ENCODE data around the gene CRPPA. TPM values are rescaled to one million over a fixed set of nuclear protein-coding genes. Genes with fewer than 3 reads are reported as not detected.
A peak's percentile ranks its signal among the peaks of the same experiment; 100 is the strongest.

The CRPPA gene
- total and polyA plus RNA-seq, 7 donors: 0.23 to 6.0 (median 3.9) TPM

DNA sequence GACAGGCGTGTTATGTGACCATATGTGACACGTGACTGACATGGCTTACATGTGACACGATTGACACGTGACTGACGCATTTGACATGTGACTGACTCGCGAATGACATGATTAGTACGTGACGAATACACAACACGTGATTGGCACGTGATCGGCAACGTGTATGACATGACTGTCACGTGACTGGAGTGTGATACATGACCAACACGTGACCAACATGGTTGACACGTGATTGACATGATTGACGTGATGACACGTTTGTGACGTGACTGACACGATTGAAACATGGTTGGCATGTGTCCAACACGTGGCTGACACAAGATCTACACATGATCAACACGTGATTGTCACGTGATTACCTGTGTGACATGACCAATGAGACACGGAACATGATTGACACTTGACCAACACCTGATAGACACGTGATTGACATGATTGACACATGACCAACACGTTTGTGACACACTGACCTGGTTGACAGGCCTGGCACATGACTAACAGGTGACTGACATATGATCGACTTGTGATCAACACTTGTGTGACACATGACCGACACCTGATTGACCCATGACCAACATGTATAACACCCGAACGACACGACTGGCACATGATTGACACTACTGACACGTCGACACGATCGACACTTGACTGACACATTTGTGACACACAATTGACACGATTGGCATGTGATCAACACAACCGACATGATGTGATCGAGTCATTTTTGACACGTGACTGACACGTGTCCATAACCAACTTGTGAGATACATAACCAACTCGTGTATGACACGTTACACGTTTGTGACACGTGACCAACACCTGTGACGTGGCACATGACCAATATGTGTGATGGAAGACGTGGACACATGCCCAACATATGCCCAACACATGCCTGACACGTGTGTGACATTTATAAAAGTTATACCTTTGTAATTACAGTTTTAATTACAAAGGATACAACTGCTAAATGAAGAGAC, 21.1 kb downstream of the CRPPA start:
- WGBS, 2 donors: 94 to 96% methylated on average over 47 of the region's 47 CpGs

DNA sequence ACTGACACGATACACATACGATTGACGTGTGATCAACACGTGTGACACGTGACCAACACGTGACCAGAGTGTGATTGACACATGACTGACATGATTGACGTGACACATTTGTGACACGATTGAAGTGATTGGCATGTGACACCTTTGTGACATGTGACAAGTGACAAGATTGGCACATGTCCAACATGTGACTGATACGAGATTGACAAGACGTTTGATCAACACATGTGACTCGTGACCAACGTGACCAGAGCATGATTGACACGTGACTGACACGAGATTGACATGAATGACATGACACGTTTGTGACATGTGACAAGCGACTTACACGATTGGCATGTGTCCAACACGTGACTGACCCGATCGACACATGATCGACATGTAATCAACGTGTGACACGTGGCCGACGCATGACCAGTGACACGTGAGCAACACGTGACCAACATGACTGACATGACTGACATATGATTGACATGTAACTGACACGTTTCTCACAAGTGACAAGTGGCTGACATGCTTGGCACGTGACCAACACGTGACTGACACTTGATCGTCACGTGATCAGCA, 22.0 kb downstream of the CRPPA start:
- H3K36me3 ChIP-seq: no peaks in the 10 kb centered on the region
- TF ChIP-seq, protein P1, sequence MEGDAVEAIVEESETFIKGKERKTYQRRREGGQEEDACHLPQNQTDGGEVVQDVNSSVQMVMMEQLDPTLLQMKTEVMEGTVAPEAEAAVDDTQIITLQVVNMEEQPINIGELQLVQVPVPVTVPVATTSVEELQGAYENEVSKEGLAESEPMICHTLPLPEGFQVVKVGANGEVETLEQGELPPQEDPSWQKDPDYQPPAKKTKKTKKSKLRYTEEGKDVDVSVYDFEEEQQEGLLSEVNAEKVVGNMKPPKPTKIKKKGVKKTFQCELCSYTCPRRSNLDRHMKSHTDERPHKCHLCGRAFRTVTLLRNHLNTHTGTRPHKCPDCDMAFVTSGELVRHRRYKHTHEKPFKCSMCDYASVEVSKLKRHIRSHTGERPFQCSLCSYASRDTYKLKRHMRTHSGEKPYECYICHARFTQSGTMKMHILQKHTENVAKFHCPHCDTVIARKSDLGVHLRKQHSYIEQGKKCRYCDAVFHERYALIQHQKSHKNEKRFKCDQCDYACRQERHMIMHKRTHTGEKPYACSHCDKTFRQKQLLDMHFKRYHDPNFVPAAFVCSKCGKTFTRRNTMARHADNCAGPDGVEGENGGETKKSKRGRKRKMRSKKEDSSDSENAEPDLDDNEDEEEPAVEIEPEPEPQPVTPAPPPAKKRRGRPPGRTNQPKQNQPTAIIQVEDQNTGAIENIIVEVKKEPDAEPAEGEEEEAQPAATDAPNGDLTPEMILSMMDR (IDR thresholded peaks at IDR 0.05): no peak
- TF ChIP-seq POLR2AphosphoS5 (IDR thresholded peaks at IDR 0.05): peak; percentile 93 to 99 (median 99)
- TF ChIP-seq POLR2A (IDR thresholded peaks at IDR 0.05): no peak
- TF ChIP-seq EP300 (IDR thresholded peaks at IDR 0.05): no peak
- peaks cover 0 to 9% (median 3%) of the 10 kb centered on the region in 4 donors for H3K9me3 ChIP-seq
- intact Hi-C loops (cut with DNase I): no loop called here
- WGBS, 2 donors: 95% methylated on average over 32 of the region's 32 CpGs
- H3K27me3 ChIP-seq: no peaks in the 10 kb centered on the region
- no peak for DNase-seq
- H3K27ac ChIP-seq: no peak overlapping the region
- no peaks in the 10 kb centered on the region for H3K4me1 ChIP-seq
- H3K4me3 ChIP-seq: no peak overlapping the region

More for the DNA sequence above, 21.1 kb downstream of the CRPPA start:
- DNase-seq: no peak
- Histone ChIP-seq H3K4me1 (no peaks in the 10 kb centered on the region), H3K4me3 (no peak overlapping the region), H3K9me3 (peaks cover 0 to 9% (median 3%) of the 10 kb centered on the region in 4 donors), H3K36me3 (no peaks in the 10 kb centered on the region), H3K27ac (no peak overlapping the region), H3K27me3 (no peaks in the 10 kb centered on the region)
- intact Hi-C loops (cut with DNase I): no loop called here
- no peak for TF ChIP-seq EP300 (IDR thresholded peaks at IDR 0.05)
- peak; percentile 66 to 94 (median 79) for TF ChIP-seq POLR2AphosphoS5 (IDR thresholded peaks at IDR 0.05)
- TF ChIP-seq POLR2A (IDR thresholded peaks at IDR 0.05): no peak

DNA sequence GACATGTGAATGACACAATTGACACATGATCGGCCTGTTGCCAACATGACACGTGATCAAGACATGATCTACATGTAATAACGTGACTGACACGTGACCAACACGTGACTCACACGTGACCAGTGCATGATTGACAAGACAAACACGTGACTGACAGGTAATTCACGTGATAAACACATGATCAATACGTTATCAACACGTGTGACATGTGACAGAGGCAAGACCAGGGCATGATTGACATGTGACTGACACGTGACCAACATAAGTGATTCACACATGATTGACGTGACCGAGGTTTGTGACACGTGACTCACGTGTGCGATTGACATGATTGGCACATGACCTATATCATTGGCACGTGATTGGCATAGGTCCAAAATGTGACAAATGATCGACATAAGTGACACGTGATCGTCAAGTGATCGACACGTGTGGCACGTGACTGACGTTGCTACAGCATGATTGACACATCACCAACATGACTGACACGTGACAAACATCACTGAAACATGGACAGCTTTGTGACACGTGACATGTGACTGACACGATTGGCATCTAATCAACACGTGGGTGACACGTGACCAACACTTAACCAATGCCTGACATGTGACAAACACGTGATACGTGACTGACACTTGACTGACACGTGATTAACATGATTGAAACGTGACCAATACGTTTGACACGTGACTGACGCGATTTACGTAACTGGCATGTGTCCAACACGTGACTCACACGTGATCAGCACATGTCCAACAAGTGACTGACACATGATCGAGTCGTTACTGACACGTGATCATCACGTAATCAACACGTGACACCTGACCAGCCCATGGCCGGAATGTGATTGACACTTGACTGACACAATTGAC, 23.0 kb downstream of the CRPPA start:
- Histone ChIP-seq H3K4me1 (no peaks in the 10 kb centered on the region), H3K4me3 (no peak overlapping the region), H3K27ac (no peak overlapping the region), H3K36me3 (no peaks in the 10 kb centered on the region), H3K9me3 (peaks cover 0 to 6% (median 3%) of the 10 kb centered on the region in 4 donors), H3K27me3 (no peaks in the 10 kb centered on the region)
- intact Hi-C loops (cut with DNase I): no loop called here
- 93 to 95% methylated on average over 46 of the region's 46 CpGs for whole genome bisulfite sequencing, 2 donors
- DNase-seq: no peak
- no peak for TF ChIP-seq EP300 (IDR thresholded peaks at IDR 0.05)
- peak; percentile 73 to 97 (median 90) for TF ChIP-seq POLR2AphosphoS5 (IDR thresholded peaks at IDR 0.05)

DNA sequence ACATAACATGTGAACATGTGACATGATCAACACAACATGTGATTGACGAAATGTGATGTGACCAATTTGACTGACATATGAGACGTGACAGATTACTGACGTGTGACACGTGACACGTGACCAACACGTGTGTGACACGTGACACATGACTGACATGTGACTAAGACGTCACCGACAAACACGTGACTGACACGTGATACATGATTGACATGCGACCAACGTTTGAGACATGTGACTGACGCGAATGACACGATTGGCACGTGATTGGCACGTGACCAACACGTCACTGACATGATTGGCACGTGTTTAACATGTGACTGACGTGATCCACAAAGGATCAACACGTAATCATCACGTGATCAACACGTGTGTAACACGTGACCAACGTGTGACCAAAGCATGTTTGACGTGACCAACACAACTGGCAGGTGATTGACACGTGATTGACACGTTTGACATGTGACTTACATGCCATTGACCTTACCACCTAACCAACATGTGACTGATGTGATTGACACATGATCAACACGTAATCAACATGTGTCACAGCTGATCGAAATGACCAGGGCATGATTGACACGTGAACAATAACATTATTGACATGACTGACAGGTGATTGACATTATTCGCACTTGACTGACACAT, 23.7 kb downstream of the CRPPA start:
- Histone ChIP-seq H3K9me3 (peaks cover 0 to 3% (median 1%) of the 10 kb centered on the region in 4 donors), H3K36me3 (no peaks in the 10 kb centered on the region), H3K27ac (no peak overlapping the region), H3K4me1 (no peaks in the 10 kb centered on the region), H3K4me3 (no peak overlapping the region), H3K27me3 (no peaks in the 10 kb centered on the region)
- no peak for DNase-seq
- 92 to 96% methylated on average over 33 of the region's 33 CpGs for WGBS, 2 donors
- intact Hi-C loops (cut with DNase I): no loop called here
- no peak for TF ChIP-seq EP300 (IDR thresholded peaks at IDR 0.05)
- TF ChIP-seq POLR2AphosphoS5 (IDR thresholded peaks at IDR 0.05): peak; percentile 85 to 99 (median 95)

DNA sequence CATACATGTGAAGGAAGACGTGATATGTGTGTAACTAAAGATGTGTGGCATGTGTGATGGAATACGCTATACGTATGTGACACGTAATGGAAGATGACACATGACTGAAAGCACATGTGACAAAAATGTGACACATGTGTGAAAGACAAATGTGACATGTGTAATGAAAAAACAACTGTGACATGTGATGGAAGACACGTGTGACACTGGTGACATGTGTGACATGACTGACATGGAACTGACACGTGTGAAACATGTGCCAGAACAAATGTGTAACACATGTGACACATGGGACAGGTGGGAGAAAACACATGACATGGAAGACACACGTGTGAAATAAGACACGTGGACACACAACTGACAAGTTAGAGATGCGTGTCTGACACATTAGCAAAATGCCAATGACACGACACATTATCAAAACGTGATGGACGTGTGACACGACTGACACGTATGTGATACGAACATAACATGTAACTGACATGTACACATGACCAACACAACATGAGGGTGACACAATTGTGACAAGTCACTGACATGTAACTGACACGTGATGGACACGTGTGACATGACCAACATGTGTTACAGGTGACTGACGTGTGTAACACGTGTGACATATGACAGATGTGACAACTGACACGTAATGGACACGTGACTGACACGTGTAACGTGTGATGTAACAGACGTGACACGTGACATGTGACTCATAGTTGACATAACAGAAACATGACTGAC, 24.4 kb downstream of the CRPPA start:
- no peak overlapping the region for H3K4me3 ChIP-seq
- no peak for DNase-seq
- H3K4me1 ChIP-seq: no peaks in the 10 kb centered on the region
- no peaks in the 10 kb centered on the region for H3K27me3 ChIP-seq
- H3K36me3 ChIP-seq: no peaks in the 10 kb centered on the region
- TF ChIP-seq POLR2AphosphoS5 (IDR thresholded peaks at IDR 0.05) (no peak), EP300 (IDR thresholded peaks at IDR 0.05) (no peak), POLR2A (IDR thresholded peaks at IDR 0.05) (no peak)
- TF ChIP-seq, protein P1 (IDR thresholded peaks at IDR 0.05): no peak
- intact Hi-C loops (cut with DNase I): no loop called here
- 94 to 95% methylated on average over 25 of the region's 25 CpGs for WGBS, 2 donors
- H3K9me3 ChIP-seq: peaks cover 0 to 2% (median 0%) of the 10 kb centered on the region in 4 donors
- H3K27ac ChIP-seq: no peak overlapping the region

Measured in sigmoid colon (tissue), 7 donors.